ENCODE results near the gene RING1.

RING1 gene

GRCh38 chr6:33192105-33192646 lies 16.1 kb upstream of the RING1 start, which contains the start of gene COL11A2:
Gene COL11A2 (minus strand): TSS chr6:33192467. CDS start chr6:33192240, 227 bp downstream.
- DNase-seq (ENCODE audit: low read depth in 2 of 2, low spot score in 1 of 2), result no peak

GRCh38 chr6:33192671-33193602 lies 15.4 kb upstream of the RING1 start:
- DNase-seq (ENCODE audit: low read depth in 2 of 2, low spot score in 1 of 2), result no peak

DNA sequence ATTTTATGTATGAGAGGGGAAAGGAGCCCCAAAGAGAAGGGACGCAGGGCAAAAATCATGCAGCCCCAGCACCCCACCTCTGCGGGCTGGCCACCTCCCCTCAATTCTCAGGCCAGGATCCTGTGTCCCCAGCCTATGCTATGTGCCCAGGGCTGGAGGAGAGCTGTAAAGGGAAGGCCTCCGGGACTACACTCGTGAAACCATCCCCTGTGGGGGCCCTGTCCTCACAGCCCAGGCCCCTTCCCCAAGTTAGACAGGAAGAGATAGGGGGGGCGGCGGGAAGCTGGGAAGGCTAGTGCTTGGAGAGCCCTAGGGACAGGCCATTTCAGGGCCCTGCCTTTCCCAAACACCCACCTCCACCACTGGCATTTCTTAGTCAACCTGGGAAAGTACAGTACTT lies 14.7 kb upstream of the RING1 start:
- DNase-seq (ENCODE audit: low read depth in 2 of 2, low spot score in 1 of 2), result no peak

DNA sequence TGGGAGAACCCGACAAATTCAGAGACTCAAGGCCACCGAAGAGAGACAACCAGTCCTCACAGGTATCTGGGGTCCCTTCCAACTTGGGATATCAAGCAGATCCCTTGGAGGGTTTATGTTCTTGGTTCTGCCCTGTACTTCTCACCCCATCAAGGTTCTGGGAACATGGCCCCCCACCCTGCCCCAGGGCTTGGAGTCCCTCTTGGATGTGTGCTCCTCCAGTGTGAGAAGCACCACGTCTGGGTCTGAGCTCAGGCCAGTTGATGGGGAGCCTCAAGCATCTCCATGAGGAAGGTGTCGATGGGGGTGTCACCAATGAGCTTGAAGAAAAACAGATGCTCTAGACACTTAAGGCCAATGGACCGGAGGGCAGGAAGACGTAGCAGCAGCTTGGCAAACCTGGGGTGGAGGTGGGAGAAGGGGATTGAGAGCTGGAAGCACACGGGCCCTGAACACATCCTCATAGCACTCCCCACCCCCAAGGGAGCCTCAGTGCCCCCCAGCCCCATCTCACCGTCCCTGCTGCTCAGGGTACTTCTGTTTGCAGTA lies 13.8 kb upstream of the RING1 start:
- DNase-seq (ENCODE audit: low read depth in 2 of 2, low spot score in 1 of 2), result no peak

DNA sequence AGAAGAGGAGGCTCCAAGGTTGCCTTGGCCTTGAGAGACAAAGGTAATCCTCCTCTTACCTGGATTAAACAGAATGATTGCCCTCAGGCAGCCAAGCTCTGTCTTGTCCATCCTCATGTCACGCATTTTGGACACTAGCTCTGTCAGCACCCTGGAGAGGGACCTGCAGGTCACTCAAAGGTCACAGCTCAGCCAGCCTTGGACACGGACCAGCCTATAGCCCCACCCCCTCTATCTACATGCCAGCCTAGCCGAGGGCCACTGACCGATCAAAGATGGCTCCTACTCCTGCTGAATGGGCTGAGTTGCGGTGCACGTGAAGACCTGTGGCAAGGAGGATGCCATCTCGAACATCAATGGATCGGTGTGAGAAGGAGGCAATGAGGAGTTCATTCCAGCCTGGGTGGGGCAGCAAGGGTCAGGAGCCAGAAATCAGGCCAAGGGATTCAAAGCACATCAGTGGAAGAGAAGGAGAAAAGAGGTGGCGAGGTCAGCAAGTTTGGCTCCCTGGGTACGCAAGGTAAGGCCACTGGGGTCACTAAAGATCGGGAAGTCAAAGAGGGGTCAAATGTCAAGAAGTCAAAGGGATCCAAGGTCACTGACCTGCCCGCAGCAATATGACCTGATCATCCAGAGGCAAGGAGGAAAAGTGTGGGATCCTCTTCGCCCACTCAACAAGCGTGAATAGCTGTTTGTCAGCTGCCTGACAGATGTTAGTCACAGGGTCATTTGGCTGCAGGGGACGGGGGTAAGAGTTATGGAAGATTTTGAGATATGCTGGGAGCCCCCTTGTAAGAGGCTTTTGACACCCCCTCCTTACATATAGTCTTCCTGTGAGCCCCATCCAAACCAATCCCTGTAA lies 12.8 kb upstream of the RING1 start:
- no peak for DNase-seq (ENCODE audit: low read depth in 2 of 2, low spot score in 1 of 2)

- DNase-seq (ENCODE audit: low read depth in 2 of 2, low spot score in 1 of 2), result no peak
These were observed 10.8 kb upstream of the RING1 start for GRCh38 chr6:33197431-33198048.

DNA sequence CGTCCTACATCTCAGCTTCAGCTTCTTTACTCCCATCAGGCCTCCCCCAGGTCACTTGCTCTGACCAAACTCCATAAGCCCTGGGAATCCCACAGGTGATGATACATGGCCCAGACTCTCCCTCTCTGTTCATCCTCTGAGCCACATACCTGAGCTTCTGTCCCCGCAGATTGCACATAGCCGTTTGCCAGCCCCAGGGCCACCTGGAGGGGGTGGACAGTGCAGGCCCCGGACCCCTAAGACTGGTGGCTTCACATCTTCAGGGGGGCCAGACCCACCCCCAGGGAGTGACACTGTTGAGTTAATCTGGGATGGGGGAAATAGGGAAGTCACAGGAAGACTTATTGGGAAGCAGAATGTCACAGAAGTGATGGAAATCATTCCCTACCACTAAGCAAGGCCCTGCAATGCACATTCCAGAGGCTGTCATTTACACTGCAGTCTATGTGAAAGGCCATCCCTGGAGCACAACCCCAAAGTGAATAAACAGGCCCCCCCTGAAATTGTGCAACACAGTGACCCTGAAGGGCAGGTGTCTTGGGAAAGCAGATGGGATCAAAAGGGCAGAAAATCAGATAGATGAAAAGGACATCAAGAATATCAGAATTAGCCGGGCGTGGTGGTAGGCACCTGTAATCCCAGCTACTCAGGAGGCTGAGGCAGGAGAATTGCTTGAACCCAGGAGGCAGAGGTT lies 10.0 kb upstream of the RING1 start:
- no peak for DNase-seq (ENCODE audit: low read depth in 2 of 2, low spot score in 1 of 2)

DNA sequence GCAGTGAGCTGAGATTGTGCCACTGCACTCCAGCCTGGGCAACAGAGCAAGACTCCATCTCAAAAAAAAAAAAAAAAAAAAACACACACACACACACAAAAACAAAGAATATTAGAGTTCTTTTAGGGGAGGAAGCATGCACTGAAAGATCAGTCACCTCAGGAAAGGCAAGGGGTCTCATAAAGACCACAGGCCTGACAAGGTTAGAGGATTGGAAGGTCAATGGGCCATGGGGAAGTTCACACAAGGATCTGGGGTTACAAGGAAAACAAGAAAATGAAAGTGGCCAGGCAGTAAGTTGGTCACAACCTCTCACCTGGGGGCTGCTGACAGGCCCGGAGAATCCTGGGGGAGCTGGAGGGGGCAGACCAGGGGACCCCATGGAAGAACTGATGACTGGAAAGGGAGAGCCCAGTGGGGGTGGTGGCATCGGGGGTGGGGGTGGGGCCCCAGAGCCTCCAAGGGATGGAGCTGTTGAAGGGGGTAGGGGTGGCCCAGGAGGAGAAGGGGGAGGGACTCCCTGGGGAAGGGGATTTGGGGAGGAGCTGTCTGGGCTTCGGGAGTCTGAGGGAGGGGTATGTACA lies 9.4 kb upstream of the RING1 start:
- no peak for DNase-seq (ENCODE audit: low read depth in 2 of 2, low spot score in 1 of 2)

- peak; percentile 33 to 41 for DNase-seq (ENCODE audit: low read depth in 2 of 2, low spot score in 1 of 2)
These were observed 8.5 kb upstream of the RING1 start for GRCh38 chr6:33199687-33200218.

GRCh38 chr6:33200219-33201146 lies 7.8 kb upstream of the RING1 start, which contains the start of the genes RXRB and SLC39A7:
Gene RXRB (minus strand): TSS chr6:33200665. CDS start chr6:33200476, 189 bp downstream.
Gene SLC39A7 (plus strand): TSS chr6:33200867. CDS start chr6:33201246, 379 bp downstream.
- DNase-seq (ENCODE audit: low read depth in 2 of 2, low spot score in 1 of 2), result peak; percentile 97 to 99

- DNase-seq (ENCODE audit: low read depth in 2 of 2, low spot score in 1 of 2), result no peak
These were observed 7.2 kb upstream of the RING1 start for GRCh38 chr6:33201147-33201545.

- no peak for DNase-seq (ENCODE audit: low read depth in 2 of 2, low spot score in 1 of 2)
These were observed 6.4 kb upstream of the RING1 start for GRCh38 chr6:33201935-33202334.

- no peak for DNase-seq (ENCODE audit: low read depth in 2 of 2, low spot score in 1 of 2)
These were observed 5.5 kb upstream of the RING1 start for GRCh38 chr6:33202799-33203198.

- no peak for DNase-seq (ENCODE audit: low read depth in 2 of 2, low spot score in 1 of 2)
These were observed 4.7 kb upstream of the RING1 start for GRCh38 chr6:33203443-33204164.

- no peak for DNase-seq (ENCODE audit: low read depth in 2 of 2, low spot score in 1 of 2)
These were observed 4.2 kb upstream of the RING1 start for GRCh38 chr6:33204165-33204414.

DNA sequence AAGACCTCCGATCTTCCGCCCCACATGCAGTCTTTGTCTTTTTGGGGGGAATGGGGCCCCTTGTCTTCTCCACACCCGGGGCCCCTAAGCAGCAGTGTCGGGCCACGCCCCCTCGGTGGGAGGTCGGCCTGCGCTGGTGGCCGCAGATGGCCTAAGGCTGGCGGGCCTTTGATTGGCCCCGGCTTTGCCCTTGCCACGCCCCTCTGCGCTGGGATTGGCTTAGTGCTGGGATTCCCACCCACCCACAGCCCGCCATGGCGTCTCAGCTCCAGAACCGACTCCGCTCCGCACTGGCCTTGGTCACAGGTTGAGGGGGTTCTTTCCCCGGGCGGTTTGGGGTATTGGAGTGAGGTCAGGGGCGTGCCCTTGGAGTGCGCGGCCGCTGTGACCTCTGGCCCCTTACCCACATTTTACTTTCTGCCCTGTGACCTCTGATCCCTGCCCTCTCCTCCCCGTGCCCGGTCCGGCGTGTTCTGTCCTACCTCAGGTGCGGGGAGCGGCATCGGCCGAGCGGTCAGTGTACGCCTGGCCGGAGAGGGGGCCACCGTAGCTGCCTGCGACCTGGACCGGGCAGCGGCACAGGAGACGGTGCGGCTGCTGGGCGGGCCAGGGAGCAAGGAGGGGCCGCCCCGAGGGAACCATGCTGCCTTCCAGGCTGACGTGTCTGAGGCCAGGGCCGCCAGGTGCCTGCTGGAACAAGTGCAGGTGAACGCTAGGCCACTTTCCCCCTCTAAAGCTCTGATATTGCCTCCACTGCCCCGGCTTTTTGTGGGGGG lies 3.7 kb upstream of the RING1 start, which contains the start of gene HSD17B8:
Gene HSD17B8, plus strand, starts transcription at position 241 of the 776 bp plus-strand sequence. Its CDS starts 14 bp downstream, at position 255.
- peak; percentile 79 to 89 for DNase-seq (ENCODE audit: low read depth in 2 of 2, low spot score in 1 of 2)
